HG02938 (cell line): ENCODE results near the gene DTNA.
"Not testable (repeated sequence)": the region's sequence is repeated elsewhere in the genome, so short reads cannot be mapped to it uniquely, and the experiment has no call there.

ENCODE experiments used
- ATAC-seq: cut with Tn5 transposase; IDR thresholded peaks from one replicate; pipeline ENCODE4 v1.9.1; 2021; ENCODE audit warnings: mild to moderate bottlenecking, moderate library complexity; ENCODE audit not compliant: unreplicated experiment

Gene DTNA

DNA sequence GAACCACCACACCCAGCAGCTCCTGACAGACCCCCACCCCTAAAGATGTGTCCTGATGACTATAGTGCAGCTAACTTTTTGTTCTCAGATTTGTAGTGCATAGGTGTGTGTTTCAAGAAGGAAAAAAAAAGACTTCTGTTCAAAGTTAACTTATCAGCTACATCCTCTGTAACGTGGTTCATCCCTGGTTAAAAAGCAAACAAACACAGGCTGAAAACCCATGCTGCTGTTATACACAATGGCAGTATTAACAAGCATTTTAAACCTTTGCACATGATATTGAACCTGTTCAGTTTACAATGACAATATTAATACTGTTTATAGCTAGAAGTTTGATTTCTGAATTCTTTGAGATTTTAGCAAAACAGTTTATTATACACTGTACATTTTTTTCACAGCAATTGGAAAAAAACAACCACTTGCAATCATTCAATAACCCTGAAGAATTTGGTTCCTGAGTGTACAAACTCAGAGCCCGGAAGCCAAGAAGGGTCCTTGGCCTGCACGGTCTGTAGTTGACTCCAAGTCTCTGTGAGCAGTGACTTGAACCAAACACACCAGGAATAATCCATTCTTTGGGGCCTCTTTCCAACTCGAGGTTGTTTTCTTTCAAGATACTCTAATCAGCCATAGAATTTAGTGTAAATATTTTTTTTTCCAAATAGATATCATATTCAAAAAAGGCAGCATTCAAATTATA, 177.9 kb downstream of the DTNA start:
- ATAC-seq = no peak

DNA sequence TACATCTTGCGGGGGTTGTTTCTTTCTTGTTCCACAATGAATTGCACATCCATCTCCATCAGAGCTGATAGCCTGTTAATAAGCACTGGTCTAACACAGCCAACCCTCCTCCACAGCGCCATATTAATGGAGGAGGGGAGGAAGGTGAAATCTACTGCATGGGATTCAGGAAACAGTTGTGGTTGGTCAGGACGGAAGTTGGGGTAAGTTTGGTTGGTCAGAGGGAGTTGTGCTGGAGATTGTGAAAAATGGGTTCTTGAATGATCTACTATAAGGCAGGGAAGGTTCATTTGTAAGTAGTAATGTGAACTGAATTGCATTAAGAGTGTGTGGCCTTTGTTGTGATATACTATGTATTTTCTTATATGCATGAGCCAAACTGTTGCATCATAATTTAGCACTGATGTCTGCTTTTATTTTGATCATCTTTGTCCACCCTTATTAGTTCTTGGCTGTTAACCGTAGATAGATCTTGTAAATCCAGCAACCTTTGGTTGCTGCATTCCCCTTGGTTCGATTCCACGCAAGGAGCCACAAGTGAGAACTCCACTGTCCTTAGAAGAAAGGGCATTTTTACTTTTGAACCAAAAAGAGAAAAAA, 180.5 kb downstream of the DTNA start:
- no peak for ATAC-seq

- ATAC-seq = no peak
Observed at GRCh38 chr18:34892379-34892778, 182.3 kb downstream of the DTNA start.

DNA sequence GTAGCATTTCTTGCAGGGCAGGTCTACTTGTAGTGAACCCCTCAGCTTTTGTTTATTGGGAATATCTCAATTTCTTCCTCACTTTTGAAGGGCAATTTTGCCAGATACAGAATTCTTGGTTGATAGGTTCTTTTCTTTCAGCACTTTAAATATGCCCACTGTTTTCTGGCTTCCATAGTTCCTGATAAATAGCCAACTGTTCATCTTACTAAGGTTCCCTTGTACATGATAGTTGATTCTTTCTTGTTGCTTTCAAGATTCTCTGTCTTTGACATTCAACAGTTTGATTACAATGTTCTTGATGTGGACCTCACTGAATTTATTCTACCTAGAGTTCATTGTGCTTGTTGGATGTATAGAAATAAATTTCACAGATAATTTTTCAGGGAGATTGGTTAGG, 183.1 kb downstream of the DTNA start:
- no peak for ATAC-seq

DNA sequence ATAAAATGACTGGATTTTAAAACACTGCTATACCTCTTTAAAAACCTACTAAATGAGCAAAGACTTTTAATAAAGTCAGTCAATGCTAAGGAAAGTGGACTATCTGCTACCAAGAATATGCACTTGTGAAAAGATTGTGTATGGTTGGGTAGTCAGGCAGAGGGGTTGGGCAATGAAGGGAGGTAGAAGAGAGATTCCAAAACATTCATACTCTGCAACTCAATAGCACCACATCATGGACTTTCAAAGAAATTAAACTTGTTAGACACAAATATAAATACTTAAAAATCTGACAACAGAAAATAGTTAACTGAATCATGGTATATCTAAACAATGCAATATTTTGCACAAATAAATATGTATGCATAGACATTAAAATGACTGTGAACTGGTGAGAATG, 191.2 kb downstream of the DTNA start:
- ATAC-seq = no peak

GRCh38 chr18:34904994-34905393, 194.9 kb downstream of the DTNA start:
- no peak for ATAC-seq

- ATAC-seq = not testable (repeated sequence)
Observed at GRCh38 chr18:34906985-34907384, 196.9 kb downstream of the DTNA start.

DNA sequence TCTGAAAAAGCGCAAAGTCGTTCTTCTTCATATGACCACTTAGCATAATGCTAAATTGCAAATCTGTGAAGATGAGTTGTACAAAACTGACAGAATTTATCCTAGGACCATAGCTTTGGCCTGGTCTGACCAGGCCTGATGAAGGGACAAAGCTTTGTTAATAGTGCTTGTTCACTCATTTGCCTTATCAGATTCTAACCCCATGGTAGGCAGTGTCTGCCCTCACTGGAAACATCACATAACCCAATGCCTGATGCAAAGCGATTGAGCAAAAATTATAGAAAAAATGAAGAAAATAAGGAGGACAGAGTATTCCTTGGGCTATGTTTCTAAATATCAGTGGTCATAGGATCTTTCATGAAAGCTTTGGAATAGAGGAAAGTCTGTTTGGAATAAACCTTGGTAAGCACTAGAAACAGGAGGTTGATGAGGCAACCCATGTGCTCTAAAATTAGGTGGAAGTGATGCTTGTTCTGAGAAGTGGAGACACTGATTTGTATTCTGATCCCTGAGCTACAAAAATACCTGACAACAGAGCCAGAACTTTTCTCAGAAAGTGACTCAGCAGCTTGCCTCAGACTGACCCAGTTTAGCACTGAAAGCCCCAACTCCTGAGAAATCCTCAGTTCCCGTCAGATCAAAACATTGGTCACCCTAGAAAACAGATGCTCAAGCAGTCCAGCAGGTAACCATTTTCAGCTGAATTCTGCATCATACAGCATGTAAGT, 199.7 kb downstream of the DTNA start:
- no peak for ATAC-seq

- no peak for ATAC-seq
Observed at GRCh38 chr18:34911081-34911480, 201.0 kb downstream of the DTNA start.

DNA sequence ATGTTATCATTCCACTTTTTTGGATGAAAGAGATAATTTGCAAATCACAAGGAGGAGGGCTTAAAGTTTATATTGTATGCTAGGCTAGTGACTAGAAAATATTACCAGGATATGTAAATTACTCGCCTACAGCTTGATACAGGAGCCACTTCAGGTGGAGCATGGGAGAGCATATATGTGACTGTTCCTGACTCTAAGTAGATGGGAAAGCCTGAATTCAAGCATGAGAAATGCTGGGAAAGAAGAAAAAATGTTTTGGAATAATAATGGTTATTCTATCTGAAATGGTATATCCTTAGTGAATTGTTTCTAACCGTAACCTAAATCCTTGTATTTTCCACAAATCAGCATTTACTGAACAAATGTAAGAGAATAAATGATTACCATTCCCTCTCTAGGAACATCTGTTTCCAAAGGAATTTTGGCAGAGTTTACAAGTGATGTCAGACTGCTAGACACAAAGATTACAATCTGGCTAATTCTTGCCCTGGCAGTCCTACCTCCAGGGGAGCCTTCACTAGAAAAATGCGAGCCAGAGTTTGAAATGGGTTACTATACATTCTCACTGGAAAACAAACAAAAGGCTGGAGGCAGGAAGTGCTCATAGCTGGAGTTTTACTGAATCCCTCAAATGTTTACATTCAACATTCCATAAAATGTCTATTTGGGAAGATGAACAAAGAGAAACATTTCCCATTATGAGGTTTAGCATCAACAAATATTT, 201.7 kb downstream of the DTNA start:
- no peak for ATAC-seq

DNA sequence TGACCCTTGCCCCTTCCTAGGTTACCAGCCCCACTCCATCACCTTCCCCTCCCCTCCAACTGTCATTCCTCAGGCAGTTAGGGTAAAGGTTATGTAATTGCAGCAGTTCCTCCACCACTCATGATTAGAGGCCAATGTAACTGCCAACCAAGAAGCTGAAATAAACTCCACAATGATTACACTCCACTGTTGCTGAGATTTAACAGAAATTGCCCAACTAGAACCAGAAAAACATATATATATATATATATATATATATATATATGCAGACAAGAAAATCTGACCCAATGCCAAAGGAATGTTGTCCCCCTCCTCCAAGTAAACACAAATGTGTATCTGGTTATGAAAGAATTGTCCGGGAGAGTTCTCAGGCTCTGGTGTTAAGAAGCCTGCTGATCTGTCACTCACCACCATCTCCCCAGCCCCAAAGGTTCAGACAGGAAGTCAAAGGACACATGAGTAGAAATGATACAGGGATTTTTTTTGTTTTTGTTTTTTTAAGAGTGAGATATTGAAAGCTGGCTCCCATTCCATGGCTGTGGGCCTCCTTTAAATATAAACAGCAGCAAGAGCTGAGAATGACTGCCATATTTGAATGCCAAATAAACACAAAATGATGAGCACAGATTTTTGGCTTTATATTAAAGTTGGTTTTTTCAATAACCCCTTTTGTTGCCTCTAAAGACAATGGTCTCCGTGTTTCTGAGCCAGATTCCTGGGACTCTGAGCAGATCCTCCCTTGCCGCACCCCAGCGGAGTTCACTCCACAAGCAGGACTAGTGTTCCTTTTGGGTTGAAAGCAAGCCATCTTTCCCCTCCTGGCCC, 204.0 kb downstream of the DTNA start:
- ATAC-seq = no peak

GRCh38 chr18:34915046-34915445, 204.9 kb downstream of the DTNA start:
- no peak for ATAC-seq

DNA sequence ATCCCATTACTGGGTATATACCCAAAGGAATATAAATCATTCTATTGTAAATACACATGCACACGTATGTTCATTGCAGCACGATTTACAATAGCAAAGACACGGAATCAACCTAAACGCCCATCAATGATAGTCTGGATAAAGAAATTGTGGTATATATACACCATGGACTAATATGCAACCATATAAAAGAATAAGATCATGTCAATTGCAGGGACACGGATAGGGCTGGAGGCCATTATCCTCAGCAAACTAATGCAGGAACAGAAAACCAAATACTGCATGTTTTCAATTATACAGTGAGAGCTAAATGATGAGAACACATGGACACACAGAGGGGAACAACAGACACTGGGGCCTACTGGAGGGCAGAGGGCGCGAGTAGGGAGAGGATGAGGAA, 206.4 kb downstream of the DTNA start:
- not testable (repeated sequence) for ATAC-seq

GRCh38 chr18:34918856-34919255, 208.8 kb downstream of the DTNA start:
- no peak for ATAC-seq

- no peak for ATAC-seq
Observed at GRCh38 chr18:34921226-34921625, 211.1 kb downstream of the DTNA start.

- ATAC-seq = no peak
Observed at GRCh38 chr18:34921811-34922385, 211.8 kb downstream of the DTNA start.

DNA sequence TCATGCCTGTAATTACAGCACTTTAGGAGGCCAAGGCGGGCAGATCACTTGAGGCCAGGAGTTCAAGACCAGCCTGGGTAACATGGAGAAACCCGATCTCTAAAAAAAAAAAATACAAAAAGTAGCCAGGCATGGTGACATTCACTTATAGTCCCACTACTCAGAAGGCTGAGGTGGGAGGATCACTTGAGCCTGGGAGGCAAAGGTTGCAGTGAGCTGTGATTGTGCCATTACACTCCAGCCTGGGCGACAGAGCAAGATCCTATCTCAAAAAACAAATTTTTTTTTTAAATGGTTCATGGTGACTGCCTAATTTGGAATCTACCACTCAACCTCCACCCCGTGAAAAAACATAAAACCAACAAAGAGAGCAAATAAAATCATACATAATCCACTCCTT, 212.5 kb downstream of the DTNA start:
- not testable (repeated sequence) for ATAC-seq

GRCh38 chr18:34923911-34924310, 213.8 kb downstream of the DTNA start:
- ATAC-seq = no peak

GRCh38 chr18:34926683-34927082, 216.6 kb downstream of the DTNA start:
- ATAC-seq = no peak

GRCh38 chr18:34928088-34928753, 218.1 kb downstream of the DTNA start:
- no peak for ATAC-seq
